ENCODE data around the gene KCNT2. TPM values are rescaled to one million over a fixed set of nuclear protein-coding genes. Genes with fewer than 3 reads are reported as not detected.

Gene KCNT2
- total RNA-seq, 1 donor from 2014 or later, result 5.9 TPM

- Histone ChIP-seq H3K4me1 (ENCODE audit: insufficient read depth, low read length) (no peaks in the 10 kb centered on the region), H3K4me2 (ENCODE audit: low read length) (no peak overlapping the region), H4K20me1 (ENCODE audit: insufficient read depth, low read length) (no peaks in the 10 kb centered on the region), H3K9ac (ENCODE audit: low read length) (no peak overlapping the region), H3K36me3 (ENCODE audit: insufficient read depth, low read length) (no peaks in the 10 kb centered on the region), H3K79me2 (ENCODE audit: insufficient read depth, low read length) (no peaks in the 10 kb centered on the region), H3K9me3 (ENCODE audit: insufficient read depth, low read depth, low read length) (no peaks in the 10 kb centered on the region), H3K27ac (ENCODE audit: low read depth, low read length) (no peak overlapping the region), H2AFZ (ENCODE audit: low read depth, low read length) (no peak overlapping the region), H3K27me3 (ENCODE audit: insufficient read depth, low read length) (no peaks in the 10 kb centered on the region), H3K4me3 (ENCODE audit: insufficient read depth, low read depth, low read length) (no peak overlapping the region)
- H3K27me3 Mint-ChIP-seq (ENCODE audit: low read depth, unreplicated experiment), result no peaks in the 10 kb centered on the region
- H3K4me1 Mint-ChIP-seq (ENCODE audit: low read depth, unreplicated experiment), result no peaks in the 10 kb centered on the region
- no peak overlapping the region for H3K4me3 Mint-ChIP-seq (ENCODE audit: unreplicated experiment)
- no peak for DNase-seq (ENCODE audit: low read depth)
- TF ChIP-seq CTCF (IDR thresholded peaks at IDR 0.05; ENCODE audit: insufficient read depth, low read depth, low read length) (no peak), EZH2 (IDR thresholded peaks at IDR 0.05; ENCODE audit: insufficient read depth, low read length) (no peak)
- FAIRE-seq, result no peak
- no peak overlapping the region for H3K27ac Mint-ChIP-seq (ENCODE audit: unreplicated experiment)
- H3K36me3 Mint-ChIP-seq (ENCODE audit: low read depth, unreplicated experiment), result peaks cover 2% of the 10 kb centered on the region
- H3K9me3 Mint-ChIP-seq (ENCODE audit: unreplicated experiment), result no peaks in the 10 kb centered on the region
These were observed 18.1 kb downstream of the KCNT2 start for GRCh38 chr1:196590012-196590708.

GRCh38 chr1:196584696-196585095 is 23.5 kb downstream of the KCNT2 start:
- H3K27ac Mint-ChIP-seq (ENCODE audit: unreplicated experiment), result no peak overlapping the region
- FAIRE-seq, result no peak
- no peaks in the 10 kb centered on the region for H3K79me2 ChIP-seq (ENCODE audit: insufficient read depth, low read length)

More at GRCh38 chr1:196584696-196585095, 23.5 kb downstream of the KCNT2 start:
- Histone ChIP-seq H3K27ac (ENCODE audit: low read depth, low read length) (no peak overlapping the region), H3K36me3 (ENCODE audit: insufficient read depth, low read length) (no peaks in the 10 kb centered on the region), H3K4me3 (ENCODE audit: insufficient read depth, low read depth, low read length) (no peak overlapping the region), H3K9me3 (ENCODE audit: insufficient read depth, low read depth, low read length) (no peaks in the 10 kb centered on the region), H2AFZ (ENCODE audit: low read depth, low read length) (no peak overlapping the region), H3K27me3 (ENCODE audit: insufficient read depth, low read length) (no peaks in the 10 kb centered on the region), H3K9ac (ENCODE audit: low read length) (no peak overlapping the region), H4K20me1 (ENCODE audit: insufficient read depth, low read length) (no peaks in the 10 kb centered on the region), H3K4me2 (ENCODE audit: low read length) (no peak overlapping the region), H3K4me1 (ENCODE audit: insufficient read depth, low read length) (no peaks in the 10 kb centered on the region)
- DNase-seq (ENCODE audit: low read depth), result no peak
- H3K9me3 Mint-ChIP-seq (ENCODE audit: unreplicated experiment), result no peaks in the 10 kb centered on the region
- peaks cover 2% of the 10 kb centered on the region for H3K36me3 Mint-ChIP-seq (ENCODE audit: low read depth, unreplicated experiment)
- no peaks in the 10 kb centered on the region for H3K27me3 Mint-ChIP-seq (ENCODE audit: low read depth, unreplicated experiment)
- no peaks in the 10 kb centered on the region for H3K4me1 Mint-ChIP-seq (ENCODE audit: low read depth, unreplicated experiment)
- TF ChIP-seq EZH2 (IDR thresholded peaks at IDR 0.05; ENCODE audit: insufficient read depth, low read length), result no peak
- TF ChIP-seq CTCF (IDR thresholded peaks at IDR 0.05; ENCODE audit: insufficient read depth, low read depth, low read length), result no peak
- H3K4me3 Mint-ChIP-seq (ENCODE audit: unreplicated experiment), result no peak overlapping the region
